Ascending aorta (tissue), 2 donors: ENCODE data around the gene SDF2. TPM values are rescaled to one million over a fixed set of nuclear protein-coding genes. Genes with fewer than 3 reads are reported as not detected.

Experiments used
- DNase-seq, 2 donors: peaks; one replicate each; pipeline ENCODE4 v3.0.0-alpha.2; 2019; ENCODE audit warnings: low spot score in 2 of 2
- H3K27ac ChIP-seq, 2 donors: fragments of 200-600 bp; sonication (generic); one replicate each; pipeline ENCODE4 v1.5.1; 2016 to 2017; ENCODE audit warnings: mild to moderate bottlenecking in 1 of 2
- H3K27me3 ChIP-seq: fragments of 200-600 bp; sonication (generic); one replicate; pipeline ENCODE4 v1.5.1; 2017
- H3K36me3 ChIP-seq, 2 donors: fragments of 200-600 bp; sonication (generic); one replicate each; pipeline ENCODE4 v1.5.1; 2016
- H3K4me1 ChIP-seq, 2 donors: fragments of 200-600 bp; sonication (generic); one replicate each; pipeline ENCODE4 v1.5.1; 2016 to 2017; ENCODE audit warnings: mild to moderate bottlenecking in 1 of 2
- H3K4me3 ChIP-seq, 2 donors: fragments of 200-600 bp; sonication (generic); one replicate each; pipeline ENCODE4 v1.5.1; 2016 to 2017; ENCODE audit warnings: mild to moderate bottlenecking in 1 of 2
- H3K9me3 ChIP-seq, 2 donors: fragments of 200-600 bp; sonication (generic); one replicate each; pipeline ENCODE4 v1.5.1; 2016
- CTCF ChIP-seq, 3 experiments: fragments of 200-600 bp in 2 of 3; fragments of 450-650 bp in 1 of 3; sonication (generic) in 2 of 3; IDR thresholded peaks; one replicate each; pipeline ENCODE4 v1.5.1; 2016 to 2019; ENCODE audit warnings: antibody characterized with exemption in 3 of 3, mild to moderate bottlenecking in 1 of 3, moderate library complexity in 1 of 3
- intact Hi-C: fragments of 100-400 bp; cut with DNase I; formaldehyde crosslinking; loops from one replicate; pipeline ENCODE4 v1.15.1; 2023
- total RNA-seq: library from RNA; depleted of rRNA; stranded (reverse); fragments of >200 nt; gene quantifications from one replicate; pipeline ENCODE4 v1.1.0, GENCODE V29; 2016

Gene SDF2
- total RNA-seq, 1 donor from 2014 or later = 51.9 TPM

- Histone ChIP-seq H3K27me3 (no peaks in the 10 kb centered on the region), H3K4me1 (peaks cover 5 to 27% of the 10 kb centered on the region in 2 donors), H3K27ac (peak overlapping the region; percentile 93 to 94)
Observed at GRCh38 chr17:28646039-28646754, 15.5 kb downstream of the SDF2 start.

GRCh38 chr17:28645576-28645939, 16.1 kb downstream of the SDF2 start:
- DNase-seq = no peak

More at GRCh38 chr17:28646039-28646754, 15.5 kb downstream of the SDF2 start:
- peaks cover 17 to 30% of the 10 kb centered on the region in 2 donors for H3K36me3 ChIP-seq
- no peak for TF ChIP-seq CTCF (IDR thresholded peaks at IDR 0.05)
- no peak for DNase-seq
- no peaks in the 10 kb centered on the region for H3K9me3 ChIP-seq
- intact Hi-C loops = loop anchor here (5.0 kb wide), 2 partner anchors 306 to 309 kb away; partner anchors contain the start of genes IFT20, PHF12 and TNFAIP1
- peak overlapping the region; percentile 91 to 95 for H3K4me3 ChIP-seq

GRCh38 chr17:28644787-28645575, 16.7 kb downstream of the SDF2 start, which contains the start of gene BLTP2:
Gene BLTP2 (minus strand): TSS chr17:28645158. CDS start chr17:28645056, 102 bp downstream.
- intact Hi-C loops = loop anchor here (2.0 to 5.0 kb wide), 4 partner anchors 68 to 308 kb away; partner anchors contain the start of genes ALDOC, IFT20, PHF12 and RPL23A
- H3K27ac ChIP-seq = peak within 1 kb of the TSS; percentile 93 to 94
- no peak for TF ChIP-seq CTCF (IDR thresholded peaks at IDR 0.05)
- peak within 1 kb of the TSS; percentile 91 to 95 for H3K4me3 ChIP-seq
- no peaks in the 10 kb centered on the region for H3K9me3 ChIP-seq
- peak; percentile 81 to 97 for DNase-seq
- no peaks in the 10 kb centered on the region for H3K27me3 ChIP-seq
- peaks cover 5 to 27% of the 10 kb centered on the region in 2 donors for H3K4me1 ChIP-seq
- H3K36me3 ChIP-seq = peaks cover 16 to 38% of the 10 kb centered on the region in 2 donors

More at GRCh38 chr17:28645576-28645939, 16.1 kb downstream of the SDF2 start:
- no peak for TF ChIP-seq CTCF (IDR thresholded peaks at IDR 0.05)
- Histone ChIP-seq H3K36me3 (peaks cover 12 to 32% of the 10 kb centered on the region in 2 donors), H3K4me3 (peak overlapping the region; percentile 91 to 95), H3K27ac (peak overlapping the region; percentile 93 to 94), H3K4me1 (peaks cover 5 to 27% of the 10 kb centered on the region in 2 donors), H3K27me3 (no peaks in the 10 kb centered on the region), H3K9me3 (no peaks in the 10 kb centered on the region)
- intact Hi-C loops = loop anchor here (2.0 to 5.0 kb wide), 4 partner anchors 69 to 308 kb away; partner anchors contain the start of genes ALDOC, IFT20, PHF12 and RPL23A

- Histone ChIP-seq H3K4me3 (peak overlapping the region; percentile 91 to 95), H3K9me3 (no peaks in the 10 kb centered on the region), H3K36me3 (peaks cover 24 to 45% of the 10 kb centered on the region in 2 donors), H3K27ac (peak overlapping the region; percentile 93 to 94), H3K27me3 (no peaks in the 10 kb centered on the region), H3K4me1 (peaks cover 5 to 27% of the 10 kb centered on the region in 2 donors)
- peak in 1 of 2 donors; percentile 80 for DNase-seq
- TF ChIP-seq CTCF (IDR thresholded peaks at IDR 0.05) = peak; percentile 30 to 42 (median 35)
- intact Hi-C loops = loop anchor here (2.0 kb wide), 2 partner anchors 67 to 75 kb away; partner anchors contain the start of genes ALDOC and RPL23A
Observed at GRCh38 chr17:28643983-28644786, 17.5 kb downstream of the SDF2 start.

GRCh38 chr17:28641579-28641978, 20.1 kb downstream of the SDF2 start:
- H3K27ac ChIP-seq = no peak overlapping the region
- H3K4me3 ChIP-seq = no peak overlapping the region
- DNase-seq = no peak
- no peaks in the 10 kb centered on the region for H3K9me3 ChIP-seq
- peaks cover 4 to 22% of the 10 kb centered on the region in 2 donors for H3K4me1 ChIP-seq
- intact Hi-C loops = no loop called here
- TF ChIP-seq CTCF (IDR thresholded peaks at IDR 0.05) = no peak
- peaks cover 45 to 61% of the 10 kb centered on the region in 2 donors for H3K36me3 ChIP-seq
- H3K27me3 ChIP-seq = no peaks in the 10 kb centered on the region
